NCI-H526 treated with DMSO at 0.1 percent for 48 hours (cell line): ENCODE results near the gene PPP1R7.

ENCODE experiments used
- DNase-seq: peaks from one replicate; lab custom pipeline; 2025; lab: John Stamatoyannopoulos, UW

The PPP1R7 gene

DNA sequence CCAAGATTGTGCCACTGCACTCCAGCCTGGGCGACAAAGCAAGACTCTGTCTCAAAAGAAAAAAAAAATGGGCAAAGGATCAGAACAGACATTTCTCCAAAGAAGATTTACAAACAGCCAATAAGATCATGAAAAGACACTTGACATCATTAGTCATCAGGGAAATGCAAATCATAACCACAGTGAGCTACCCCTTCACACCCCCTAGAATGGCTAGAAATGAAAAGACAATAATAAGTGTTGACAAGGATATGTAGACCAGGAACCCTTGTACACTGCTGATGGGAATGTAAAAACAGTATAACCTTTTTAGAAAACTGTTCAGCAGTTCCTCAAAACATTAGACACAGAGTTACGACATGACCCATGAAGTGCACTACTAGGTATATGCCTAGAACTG is 29.8 kb upstream of the PPP1R7 start:
- no peak for DNase-seq

DNA sequence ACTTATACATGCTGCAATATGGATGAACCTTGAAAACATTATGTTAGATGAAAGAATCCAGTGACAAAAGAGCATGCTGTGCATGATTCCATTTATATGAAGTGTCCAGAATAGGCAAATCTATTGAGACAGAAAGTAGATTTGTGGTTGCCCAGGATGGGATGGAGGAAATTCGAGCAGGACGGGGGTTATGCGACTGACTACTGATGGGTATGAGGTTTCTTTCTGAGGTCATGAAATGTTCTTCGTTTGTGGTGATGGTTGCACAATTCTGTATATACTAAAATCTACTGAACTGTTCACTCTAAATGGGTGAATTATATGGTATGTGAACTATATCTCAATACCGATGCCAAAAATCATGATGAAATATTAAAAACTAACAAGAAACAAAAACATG is 29.3 kb upstream of the PPP1R7 start:
- no peak for DNase-seq

DNA sequence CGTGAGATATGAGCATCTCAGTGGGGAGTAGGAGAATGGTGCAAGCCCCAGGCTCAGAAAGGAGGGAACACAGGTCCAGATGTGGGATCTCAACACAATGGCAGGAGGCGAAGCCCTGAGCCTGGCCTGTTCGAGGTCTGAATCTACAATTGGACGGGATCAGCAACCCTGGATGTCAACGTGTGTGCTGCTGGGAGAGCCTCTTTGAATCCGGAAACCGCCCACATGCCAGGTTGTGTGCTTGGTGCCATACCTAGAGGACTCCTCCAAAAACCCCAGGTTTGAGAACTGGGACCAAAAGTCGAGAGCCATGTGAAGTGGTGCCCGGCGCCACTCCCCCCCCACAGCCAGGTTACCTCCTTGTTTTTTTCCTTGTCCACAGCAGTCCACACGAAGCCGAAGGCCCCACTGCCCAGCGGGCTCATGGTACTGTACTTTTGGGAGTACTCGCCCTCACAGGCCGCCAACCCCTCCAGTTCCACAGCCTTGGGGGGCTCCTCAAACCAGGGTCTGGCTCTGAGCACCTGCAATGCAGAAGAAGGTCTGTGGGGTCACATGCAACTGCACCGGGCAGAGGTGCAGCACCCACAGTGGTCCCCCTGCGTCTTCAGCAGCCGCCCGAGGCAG is 27.8 kb upstream of the PPP1R7 start:
- DNase-seq: no peak

DNA sequence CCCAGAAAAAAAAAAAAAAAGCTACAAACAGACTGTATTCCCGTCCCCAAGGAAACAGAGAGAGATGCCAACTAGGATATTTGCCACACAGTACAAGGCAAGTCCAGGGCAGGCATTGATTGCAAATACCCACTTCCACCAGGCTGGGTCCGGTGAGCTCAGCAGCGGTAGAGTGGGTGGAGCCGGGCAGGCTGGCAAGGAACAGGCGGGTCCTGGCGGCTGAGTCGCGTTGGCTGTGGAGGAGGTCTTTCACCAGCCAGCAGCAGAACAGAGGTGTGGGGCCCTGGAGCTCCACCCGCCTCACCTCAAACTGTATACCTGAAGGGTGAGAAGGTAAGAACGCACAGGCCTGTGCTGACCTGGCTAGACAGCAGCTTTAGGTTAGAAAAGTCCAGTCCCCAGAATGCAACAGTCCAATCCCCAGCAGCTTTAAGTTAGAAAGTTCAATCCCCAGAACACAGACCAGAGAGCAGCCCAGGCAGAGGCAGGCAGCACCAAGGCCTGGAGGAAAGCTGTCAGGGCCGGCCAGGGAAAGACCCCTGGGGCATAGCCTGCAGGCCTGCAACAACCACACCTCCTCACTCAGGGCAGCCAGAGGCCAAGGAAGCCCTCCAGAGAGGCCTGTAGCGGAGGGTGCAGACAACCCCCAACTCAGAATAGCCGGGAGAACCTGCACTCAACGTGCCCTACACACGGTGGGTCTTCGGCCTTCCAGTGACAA is 26.3 kb upstream of the PPP1R7 start:
- DNase-seq: no peak

DNA sequence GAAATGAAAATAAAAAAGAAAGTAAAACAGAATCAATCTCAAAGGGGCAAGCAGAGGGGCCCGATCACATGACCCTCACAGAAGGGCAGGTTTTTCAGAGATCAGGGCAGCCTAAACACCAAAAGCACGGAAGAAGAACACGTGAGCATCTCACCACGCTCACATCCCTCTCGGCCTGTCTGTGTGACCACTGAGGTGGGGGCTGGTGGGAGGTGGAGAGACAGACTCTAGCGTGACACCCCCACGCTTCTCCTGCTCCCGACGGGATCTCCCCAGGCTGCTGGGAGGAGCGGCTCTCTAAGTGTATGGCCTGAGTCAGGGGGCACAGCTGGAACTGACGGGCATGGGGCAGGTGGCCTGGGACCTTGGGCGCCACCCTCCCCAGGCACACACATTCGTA is 24.6 kb upstream of the PPP1R7 start:
- no peak for DNase-seq

DNA sequence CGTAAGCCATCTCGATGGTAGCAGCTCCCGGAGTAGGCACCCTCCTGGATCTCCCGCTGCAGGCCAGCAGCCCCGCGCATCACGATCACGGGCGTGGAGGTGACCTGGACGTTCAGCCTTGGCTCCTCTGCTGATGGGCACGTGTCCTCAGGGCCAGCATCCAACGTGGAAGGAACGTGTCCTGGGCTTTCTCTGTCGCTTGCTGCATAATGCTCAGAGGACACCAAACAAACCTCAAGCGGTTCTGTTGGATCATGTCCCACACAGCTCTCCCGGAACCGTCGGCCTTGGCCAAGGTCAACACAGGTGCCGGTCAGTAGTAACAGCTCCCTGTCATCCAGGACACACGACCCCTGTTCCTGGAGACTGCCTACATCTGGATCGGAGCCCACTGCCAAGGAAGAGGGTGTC is 24.1 kb upstream of the PPP1R7 start:
- DNase-seq: no peak

DNA sequence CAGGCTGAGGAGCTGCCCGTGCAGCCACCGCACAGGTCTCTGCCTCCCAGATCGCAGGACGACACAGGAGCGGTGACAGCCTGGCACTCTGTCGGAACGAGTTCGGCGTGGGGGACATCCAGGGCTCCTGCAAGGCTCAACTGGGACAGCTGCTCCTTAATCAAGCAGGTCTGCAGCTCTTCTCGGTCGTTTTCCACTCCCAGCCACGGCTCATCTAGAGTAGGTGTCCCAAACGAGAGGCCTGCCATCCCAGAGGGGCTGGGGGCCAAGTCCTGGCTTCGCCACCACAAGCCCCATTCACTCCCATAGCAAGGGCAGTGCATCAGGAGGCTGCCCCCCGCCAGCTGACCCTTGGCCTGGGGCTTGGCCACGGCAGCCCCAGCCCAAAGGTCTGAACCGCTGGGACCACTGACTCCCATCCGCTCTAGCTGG is 23.5 kb upstream of the PPP1R7 start:
- no peak for DNase-seq

DNA sequence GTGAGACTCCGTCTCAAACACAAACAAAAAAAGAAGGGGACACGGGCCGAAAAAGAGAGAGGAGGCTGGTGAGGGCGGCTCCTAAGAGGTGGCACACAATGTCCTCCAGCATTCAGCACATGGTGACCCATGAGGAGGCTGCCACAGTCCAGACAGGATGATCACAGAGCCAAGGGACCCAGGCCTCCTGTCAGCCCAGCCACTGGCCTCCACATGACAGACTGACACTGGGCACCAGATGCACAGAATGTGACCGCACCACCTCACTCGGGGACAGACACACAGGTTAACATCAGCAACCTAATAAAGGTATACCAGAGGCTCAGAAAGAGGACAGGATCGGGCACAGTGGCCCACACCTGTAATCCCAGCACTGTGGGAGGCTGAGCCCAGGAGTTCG is 22.0 kb upstream of the PPP1R7 start:
- no peak for DNase-seq

DNA sequence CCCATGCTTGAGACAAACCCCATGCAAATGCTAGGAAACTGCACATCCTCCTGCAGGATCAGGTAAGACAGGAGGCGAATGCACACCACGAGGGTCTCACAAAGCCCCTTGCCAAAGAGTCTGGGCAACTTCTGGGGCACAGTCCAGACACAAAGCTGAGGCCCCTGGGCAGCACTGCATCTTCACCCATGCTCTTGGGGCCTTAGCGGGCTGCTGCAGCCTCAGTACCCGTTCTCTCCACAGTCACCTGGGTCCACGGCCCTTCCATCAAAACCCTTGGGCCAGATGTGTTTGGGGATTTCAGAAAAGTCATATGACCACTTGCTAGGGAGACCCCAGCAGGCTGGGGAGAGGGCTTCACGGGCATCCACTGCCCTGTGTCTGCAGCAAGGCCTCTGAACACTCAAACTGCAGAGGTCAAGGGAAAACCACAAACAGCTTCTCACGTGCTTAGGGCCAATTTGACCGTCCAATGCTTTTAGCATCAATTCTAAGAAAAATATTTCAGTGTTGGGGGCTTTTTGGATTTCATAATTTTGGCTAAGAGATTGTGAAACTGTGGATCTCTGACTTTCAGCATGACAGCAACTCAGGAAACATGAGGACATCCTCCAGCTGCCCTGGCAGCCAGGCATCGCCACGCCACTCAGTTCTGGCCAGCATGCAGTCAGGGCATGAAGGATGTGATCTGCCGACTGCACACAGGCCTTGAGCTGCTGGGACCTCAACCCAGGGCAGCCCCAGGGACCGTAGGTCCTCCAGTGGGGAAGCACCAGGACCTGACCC is 21.0 kb upstream of the PPP1R7 start:
- no peak for DNase-seq

DNA sequence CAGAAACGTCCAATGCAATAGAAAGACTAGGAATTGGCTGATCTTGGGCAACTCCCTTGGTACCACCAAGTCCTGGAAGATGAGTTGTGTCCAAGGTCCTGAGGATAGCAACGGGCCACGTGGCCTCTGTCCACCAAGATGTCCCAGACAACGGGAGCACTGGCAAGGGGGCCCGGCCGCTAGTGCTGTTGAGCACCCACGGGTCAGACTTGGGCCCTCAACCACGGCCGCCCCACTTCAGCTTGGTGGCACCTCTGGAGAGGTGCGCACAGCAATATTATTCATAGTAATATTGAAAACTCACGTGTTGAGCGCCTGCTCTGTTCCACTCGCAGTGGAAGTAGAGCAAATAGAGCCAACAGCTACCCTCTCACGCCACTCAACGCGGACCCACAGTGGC is 20.0 kb upstream of the PPP1R7 start:
- no peak for DNase-seq

DNA sequence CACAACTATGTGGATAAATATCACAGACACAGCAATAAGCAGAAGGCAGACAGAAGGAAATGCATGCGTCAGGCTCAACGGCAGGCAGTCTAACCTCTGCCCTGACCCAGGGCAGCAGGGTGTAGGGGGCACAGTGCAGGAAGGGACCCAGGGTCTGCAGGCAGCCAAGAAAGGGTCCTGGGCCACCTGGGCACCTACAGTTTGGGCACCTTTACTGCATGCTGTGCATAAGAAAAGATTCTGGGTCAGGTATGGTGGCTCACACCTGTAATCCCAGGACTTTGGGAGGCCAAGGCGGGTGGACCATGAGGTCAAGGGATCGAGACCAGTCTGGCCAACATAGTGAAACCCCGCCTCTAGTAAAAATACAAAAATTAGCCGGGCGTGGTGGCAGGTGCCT is 18.7 kb upstream of the PPP1R7 start:
- DNase-seq: no peak

DNA sequence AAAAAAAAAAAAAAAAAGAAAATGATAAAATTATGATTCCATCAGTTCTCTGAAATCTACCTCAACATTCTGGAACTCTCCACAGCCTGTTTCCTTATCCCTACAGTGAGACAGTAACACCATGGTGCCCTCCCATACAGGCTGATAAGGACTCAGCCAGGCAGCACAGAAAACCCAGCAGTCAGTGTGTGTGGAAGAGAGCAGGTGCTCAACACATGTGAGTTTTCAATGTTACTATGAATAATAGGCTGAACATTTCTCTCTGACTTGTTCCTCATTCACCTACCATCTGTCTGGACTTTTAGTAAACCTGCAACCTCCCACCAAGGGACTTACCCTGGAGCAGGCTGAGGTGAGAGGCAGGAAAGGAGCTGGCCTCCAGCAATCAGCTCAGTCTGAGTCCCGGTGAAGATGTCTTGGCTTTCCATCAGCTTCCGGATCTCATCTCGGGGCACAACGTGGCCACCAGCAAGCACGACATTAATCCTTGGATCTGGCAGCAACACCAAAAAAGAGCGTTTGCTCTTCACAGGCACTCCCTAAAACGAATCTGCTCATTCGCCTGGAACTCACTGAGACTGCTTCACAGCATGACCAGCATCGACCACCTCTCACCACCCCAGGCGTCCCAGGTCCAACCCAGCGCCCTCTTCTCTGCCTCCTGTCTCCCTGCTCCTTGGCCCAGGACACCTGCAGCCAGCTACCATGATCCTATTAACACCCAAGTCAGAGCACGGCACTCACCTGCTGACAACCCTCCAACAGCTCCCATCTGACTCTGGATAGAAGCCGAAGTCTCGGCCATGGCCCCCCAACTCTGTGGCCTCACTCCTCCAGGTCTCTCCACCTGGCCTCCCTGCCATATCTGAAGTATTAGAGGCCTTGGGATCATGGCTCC is 17.5 kb upstream of the PPP1R7 start:
- DNase-seq: no peak

DNA sequence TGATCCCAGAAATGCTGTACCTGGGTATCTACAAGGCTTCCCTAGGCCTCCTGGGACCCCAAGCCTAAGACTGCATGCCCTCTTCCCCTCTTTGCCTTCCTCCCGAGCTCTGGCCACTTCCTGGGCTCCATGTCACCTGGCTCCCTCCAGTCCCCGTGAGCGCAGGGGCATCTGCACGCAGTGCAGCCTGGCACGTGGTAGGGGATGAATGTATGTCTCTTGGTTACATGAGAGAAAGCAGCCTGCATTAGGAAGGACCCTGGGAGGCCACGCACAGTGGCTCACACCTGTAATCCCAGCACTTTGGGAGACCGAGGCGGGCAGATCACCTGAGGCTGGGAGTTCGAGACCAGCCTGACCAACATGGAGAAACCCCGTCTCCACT is 16.8 kb upstream of the PPP1R7 start:
- no peak for DNase-seq

DNA sequence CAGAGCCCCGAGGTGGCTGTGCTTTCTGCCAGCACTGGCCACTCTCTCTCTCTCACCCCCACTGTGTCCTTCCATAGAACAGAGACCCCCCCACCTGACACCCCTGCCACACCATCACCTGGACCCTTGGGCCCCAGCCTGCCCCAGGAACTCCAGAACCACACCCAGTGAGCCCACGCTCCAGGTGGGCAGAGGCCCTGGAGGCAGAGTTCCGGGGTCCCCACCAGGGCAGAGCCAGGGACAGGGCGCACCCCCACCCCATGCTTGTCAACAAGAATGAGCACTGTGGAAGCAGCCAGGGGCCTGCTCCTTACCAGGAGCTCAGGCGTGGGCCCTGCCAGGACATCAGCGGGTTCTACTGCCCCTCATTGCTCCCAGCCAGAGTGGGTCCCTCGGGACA is 15.6 kb upstream of the PPP1R7 start:
- no peak for DNase-seq

DNA sequence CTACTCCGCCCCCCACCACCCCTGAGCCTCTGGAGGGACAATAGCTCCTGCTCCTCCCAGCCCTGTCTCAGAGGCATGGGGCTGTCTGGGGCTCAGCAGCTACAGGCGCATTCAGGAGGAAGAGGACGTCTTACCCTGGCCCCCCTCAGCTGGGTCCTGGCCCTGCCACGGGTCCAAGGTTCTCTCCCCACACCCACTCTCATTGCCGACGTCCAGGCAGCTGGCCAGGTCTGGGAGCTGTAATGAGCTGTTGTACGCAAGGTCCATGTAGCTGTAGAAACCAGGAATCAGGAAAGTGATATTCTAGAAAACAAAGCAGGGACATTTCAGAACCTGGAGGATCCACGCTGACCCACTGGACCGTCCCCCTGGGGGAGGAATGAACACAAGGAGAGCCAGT is 14.5 kb upstream of the PPP1R7 start:
- no peak for DNase-seq

DNA sequence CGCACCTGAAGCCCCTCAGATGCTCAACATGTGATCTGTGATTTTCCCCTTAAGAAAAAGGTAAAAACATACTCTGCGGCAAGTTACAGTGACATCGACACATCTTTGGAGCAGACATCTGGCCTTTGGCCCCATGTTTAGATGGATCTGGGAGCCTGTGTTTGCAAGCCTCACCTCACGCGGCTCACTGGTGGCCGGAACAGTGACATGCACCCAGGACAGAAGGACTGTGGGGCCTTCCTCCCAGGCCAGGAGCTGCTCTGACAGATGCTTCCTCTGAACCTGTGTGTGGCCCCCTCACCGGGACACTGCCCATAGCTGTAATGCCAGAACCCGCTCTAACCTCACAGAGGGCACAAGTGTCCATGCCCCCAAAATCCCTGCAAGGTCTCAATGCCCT is 14.1 kb upstream of the PPP1R7 start:
- no peak for DNase-seq

DNA sequence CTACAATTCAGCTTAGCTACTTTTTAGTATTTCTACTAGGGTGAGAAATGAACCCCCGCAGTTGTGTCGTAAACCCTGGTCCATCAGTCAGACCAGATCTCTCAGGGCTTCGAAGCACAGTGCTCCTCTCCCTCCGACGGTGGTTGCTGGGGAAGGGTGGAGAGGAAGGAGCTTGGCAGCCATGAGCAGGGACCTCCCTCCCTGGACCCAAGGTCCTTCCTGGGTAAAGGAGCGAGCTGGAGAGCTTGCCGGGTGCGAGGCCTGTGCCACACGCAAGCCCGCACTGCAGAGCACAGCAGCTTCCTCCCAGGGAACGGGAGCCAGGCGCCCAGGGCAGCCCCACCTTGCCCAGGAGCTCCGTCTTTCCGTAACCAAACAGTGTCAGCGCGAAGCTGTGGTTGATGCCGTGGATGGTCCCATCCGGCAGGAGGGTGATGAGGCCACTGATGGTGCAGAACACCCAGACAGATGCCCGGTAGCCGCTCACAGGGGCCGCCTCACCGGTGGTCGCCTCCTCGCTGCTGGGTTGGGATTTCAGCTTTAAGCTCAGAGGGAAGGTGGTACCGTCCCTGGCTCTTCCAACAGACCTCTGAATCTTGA is 13.5 kb upstream of the PPP1R7 start:
- no peak for DNase-seq

DNA sequence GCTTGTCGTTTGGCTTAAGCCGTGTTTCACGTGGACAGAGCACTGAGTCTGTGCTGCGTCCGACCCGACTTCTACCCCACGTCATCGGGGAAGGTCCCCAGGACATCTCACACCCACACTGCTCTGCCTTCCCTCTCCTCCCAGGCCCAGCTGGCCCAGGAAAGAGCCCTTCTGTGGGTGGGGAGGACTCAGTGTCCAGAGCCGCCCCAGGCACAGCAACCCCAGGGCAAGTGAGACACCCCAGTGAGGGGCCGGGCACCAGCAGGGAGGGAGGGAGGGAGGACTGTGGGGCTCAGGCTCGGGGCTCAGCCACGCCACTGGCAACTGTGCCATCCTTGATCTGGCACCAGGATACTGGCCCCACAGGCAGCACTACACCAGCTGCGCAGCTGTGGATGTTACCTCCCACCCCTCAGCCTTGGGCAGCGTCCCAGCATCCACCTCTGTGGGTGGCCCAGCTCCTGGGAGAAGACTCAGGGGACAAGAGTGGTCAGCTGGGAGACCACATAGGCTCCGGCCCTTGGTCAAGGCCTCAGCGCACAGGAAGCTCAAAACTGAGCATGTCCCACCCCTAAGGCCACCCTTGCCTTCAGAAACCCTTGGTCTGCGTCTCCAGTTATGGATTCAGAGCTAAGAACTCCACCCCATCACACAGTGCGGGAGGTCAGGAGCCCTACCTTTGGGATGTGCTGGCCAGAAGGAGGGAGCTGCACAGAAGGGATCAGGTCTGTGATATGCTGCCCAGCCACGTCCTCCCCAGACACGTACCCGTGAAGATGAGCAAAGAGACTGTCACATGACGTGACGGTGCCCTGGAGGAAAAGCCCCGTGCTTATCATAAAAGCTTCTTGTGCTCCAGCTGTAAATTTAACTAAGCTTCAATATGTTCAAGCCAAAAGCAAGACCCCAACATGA is 12.7 kb upstream of the PPP1R7 start:
- no peak for DNase-seq

DNA sequence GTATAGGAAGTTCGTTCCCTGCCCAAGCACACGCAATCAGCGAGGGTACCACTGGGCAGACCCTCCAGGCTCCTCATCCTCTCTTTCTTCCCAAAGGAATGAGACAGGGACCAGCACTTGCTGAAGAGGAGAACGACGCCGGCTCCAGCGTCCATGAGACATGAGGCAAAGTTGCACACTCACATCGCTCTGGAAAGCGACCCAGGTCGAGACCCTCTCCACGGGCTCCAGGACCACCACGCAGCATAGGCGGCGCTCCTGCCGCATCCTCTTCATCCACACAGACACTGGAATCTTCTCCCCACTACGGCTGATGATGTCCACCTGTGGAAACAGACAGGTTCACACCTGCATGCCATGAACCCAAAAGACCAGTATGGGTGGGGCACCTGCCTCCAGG is 11.8 kb upstream of the PPP1R7 start:
- no peak for DNase-seq

DNA sequence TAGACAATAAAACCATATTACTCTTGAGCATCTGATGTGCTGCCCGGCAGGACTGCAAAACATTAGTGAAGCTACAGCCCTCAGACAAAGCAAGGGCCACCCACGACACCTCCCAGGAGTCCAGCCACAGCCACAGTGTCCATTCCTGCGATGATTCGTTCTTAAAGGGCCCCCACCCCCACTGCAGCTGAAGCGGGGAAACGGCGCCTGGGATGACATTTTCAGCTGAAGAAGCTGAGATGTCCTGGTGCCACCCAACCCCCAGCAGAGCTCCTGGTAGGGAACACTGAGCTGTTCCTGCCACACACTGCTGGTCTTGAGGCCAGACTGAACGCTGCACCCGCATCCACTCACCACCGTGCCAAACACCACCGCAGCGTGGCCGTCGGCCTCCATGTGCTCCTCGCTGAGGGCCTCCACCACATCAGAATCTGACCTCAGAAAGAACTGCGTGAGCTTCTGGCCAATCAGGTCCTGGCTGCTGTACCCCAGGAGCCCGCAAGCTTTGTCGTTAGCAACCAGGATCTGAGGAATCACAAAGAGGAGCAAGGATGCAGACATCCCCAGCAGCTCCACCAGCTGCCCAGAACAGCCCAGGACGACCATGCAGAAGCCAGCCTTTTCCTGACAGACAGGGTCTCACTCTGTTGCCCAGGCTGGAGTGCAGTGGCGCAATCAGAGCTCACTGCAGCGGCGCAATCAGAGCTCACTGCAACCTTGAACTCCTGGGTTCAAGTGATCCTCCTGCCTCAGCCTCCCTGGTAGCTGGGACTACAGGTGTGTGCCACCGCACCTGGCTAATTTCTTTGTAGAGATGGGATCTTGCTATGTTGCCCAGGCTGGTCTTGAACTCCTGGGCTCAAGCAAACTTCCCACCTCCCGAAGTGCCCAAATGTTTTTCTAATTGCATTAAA is 10.5 kb upstream of the PPP1R7 start:
- no peak for DNase-seq
